Fibroblast of lung (primary cell): ENCODE measurements around the gene TJP3.

Experiments used
- EZH2 ChIP-seq: IDR thresholded peaks from 2 replicates; pipeline ENCODE4 v1.5.1; 2012; ENCODE audit warnings: low read length, control low read depth, mild to moderate bottlenecking; ENCODE audit errors: missing control alignments
- TF ChIP-seq, protein P1 (sequence below), 2 donors: IDR thresholded peaks in 1 of 2; conservative IDR thresholded peaks in 1 of 2; 1 replicate in 1 of 2; 2 replicates in 1 of 2; pipeline ENCODE4 v1.5.1; 2011 to 2012; ENCODE audit warnings: low read length in 2 of 2, control low read depth in 1 of 2, inconsistent platforms in 1 of 2, low read depth in 1 of 2, mild to moderate bottlenecking in 1 of 2

DNA sequence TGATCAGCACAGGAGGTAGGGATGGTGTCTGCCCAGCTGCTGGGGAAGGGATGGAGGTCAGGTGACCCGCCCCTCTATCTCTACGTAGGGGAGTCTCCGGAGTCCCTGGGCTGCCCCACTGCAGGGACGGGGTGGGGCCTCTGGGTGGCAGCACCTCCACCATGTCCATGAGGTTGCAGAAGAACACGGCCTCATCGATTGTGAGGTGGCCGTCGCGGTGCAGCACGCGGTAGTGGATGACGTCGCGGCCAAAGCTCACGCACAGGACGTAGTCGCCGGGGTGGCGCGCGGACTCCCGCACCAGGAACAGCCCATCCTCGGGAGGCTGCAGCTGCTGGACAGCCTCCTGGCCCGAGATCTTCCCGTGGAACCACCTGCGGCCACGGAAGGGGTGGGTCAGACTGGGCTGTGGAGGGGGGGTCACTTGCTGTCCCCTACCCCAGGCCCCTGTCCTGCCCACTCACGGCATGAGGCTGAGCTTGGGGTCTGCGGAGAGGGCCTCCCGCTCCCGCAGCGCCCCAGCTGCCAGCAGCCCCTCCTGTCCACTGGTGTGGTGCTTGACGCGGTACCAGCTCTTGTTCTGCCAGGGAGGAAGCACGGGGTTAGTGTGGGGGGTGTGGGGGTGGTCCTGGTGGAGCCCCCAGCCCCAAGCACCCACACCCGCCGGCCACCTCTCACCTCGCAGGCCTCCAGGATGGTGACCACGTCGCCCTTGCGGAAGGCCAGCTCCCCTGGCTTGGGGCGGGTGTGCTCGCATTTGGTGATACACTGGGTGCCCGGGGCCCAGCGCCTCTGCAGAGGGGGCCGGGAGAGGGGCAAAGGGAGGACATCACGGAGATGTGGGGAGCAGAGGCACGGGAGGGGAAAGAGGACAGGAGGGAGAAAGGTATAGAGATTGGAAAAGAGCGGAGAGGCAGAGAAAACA lies 75.7 kb downstream of the TJP3 start:
- TF ChIP-seq, protein P1, sequence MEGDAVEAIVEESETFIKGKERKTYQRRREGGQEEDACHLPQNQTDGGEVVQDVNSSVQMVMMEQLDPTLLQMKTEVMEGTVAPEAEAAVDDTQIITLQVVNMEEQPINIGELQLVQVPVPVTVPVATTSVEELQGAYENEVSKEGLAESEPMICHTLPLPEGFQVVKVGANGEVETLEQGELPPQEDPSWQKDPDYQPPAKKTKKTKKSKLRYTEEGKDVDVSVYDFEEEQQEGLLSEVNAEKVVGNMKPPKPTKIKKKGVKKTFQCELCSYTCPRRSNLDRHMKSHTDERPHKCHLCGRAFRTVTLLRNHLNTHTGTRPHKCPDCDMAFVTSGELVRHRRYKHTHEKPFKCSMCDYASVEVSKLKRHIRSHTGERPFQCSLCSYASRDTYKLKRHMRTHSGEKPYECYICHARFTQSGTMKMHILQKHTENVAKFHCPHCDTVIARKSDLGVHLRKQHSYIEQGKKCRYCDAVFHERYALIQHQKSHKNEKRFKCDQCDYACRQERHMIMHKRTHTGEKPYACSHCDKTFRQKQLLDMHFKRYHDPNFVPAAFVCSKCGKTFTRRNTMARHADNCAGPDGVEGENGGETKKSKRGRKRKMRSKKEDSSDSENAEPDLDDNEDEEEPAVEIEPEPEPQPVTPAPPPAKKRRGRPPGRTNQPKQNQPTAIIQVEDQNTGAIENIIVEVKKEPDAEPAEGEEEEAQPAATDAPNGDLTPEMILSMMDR (conservative IDR thresholded peaks at IDR 0.05 in 1 of 2, IDR thresholded peaks at IDR 0.05 in 1 of 2; ENCODE audit: low read depth in 1 of 2, low read length in 2 of 2): peak in 1 of 2 donors; percentile 11
- TF ChIP-seq EZH2: no peak
